ENCODE measurements around the gene ZNF189.
"Not testable (repeated sequence)": the region's sequence is repeated elsewhere in the genome, so short reads cannot be mapped to it uniquely, and the experiment has no call there.

ZNF189 gene

GRCh38 chr9:101380295-101380694, 18.4 kb upstream of the ZNF189 start:
- DNase-seq (ENCODE audit: low spot score): no peak

- DNase-seq (ENCODE audit: low spot score): no peak
Measured at GRCh38 chr9:101381118-101381517, 17.5 kb upstream of the ZNF189 start.

- DNase-seq (ENCODE audit: low spot score): no peak
Measured at GRCh38 chr9:101381833-101382342, 16.8 kb upstream of the ZNF189 start.

GRCh38 chr9:101383361-101383760, 15.3 kb upstream of the ZNF189 start:
- DNase-seq (ENCODE audit: low spot score): no peak

- not testable (repeated sequence) for DNase-seq (ENCODE audit: low spot score)
Measured at GRCh38 chr9:101384873-101385536, 13.6 kb upstream of the ZNF189 start, which contains the start of gene BAAT. Gene BAAT (minus strand): TSS chr9:101385006. CDS start chr9:101371404, 13,602 bp downstream.

GRCh38 chr9:101387871-101388506, 10.7 kb upstream of the ZNF189 start:
- no peak for DNase-seq (ENCODE audit: low spot score)

- DNase-seq (ENCODE audit: low spot score): no peak
Measured at GRCh38 chr9:101388507-101388993, 10.1 kb upstream of the ZNF189 start.

- no peak for DNase-seq (ENCODE audit: low spot score)
Measured at GRCh38 chr9:101393135-101393534, 5.5 kb upstream of the ZNF189 start.

- DNase-seq (ENCODE audit: low spot score): no peak
Measured at GRCh38 chr9:101394687-101395086, 4.0 kb upstream of the ZNF189 start.

- no peak for DNase-seq (ENCODE audit: low spot score)
Measured at GRCh38 chr9:101397746-101398067, 944 bp upstream of the ZNF189 start.

- no peak for DNase-seq (ENCODE audit: low spot score)
Measured at GRCh38 chr9:101398930-101399642, 435 bp downstream of the ZNF189 start.

- DNase-seq (ENCODE audit: low spot score): no peak
Measured at GRCh38 chr9:101399643-101399970, 956 bp downstream of the ZNF189 start.

- no peak for DNase-seq (ENCODE audit: low spot score)
Measured at GRCh38 chr9:101400120-101400519, 1.5 kb downstream of the ZNF189 start.

GRCh38 chr9:101403516-101404285, 5.0 kb downstream of the ZNF189 start:
- no peak for DNase-seq (ENCODE audit: low spot score)

GRCh38 chr9:101408374-101409078, 9.9 kb downstream of the ZNF189 start:
- no peak for DNase-seq (ENCODE audit: low spot score)

- DNase-seq (ENCODE audit: low spot score): no peak
Measured at GRCh38 chr9:101409079-101409477, 10.4 kb downstream of the ZNF189 start.

- DNase-seq (ENCODE audit: low spot score): no peak
Measured at GRCh38 chr9:101414839-101415238, 16.2 kb downstream of the ZNF189 start.

- no peak for DNase-seq (ENCODE audit: low spot score)
Measured at GRCh38 chr9:101415578-101415977, 16.9 kb downstream of the ZNF189 start.

GRCh38 chr9:101417389-101417788, 18.7 kb downstream of the ZNF189 start:
- no peak for DNase-seq (ENCODE audit: low spot score)

- no peak for DNase-seq (ENCODE audit: low spot score)
Measured at GRCh38 chr9:101417977-101418376, 19.3 kb downstream of the ZNF189 start.

Measured in hepatic stellate cell (primary cell).